Vagina (tissue), 2 donors: Measurements from ENCODE around the gene PTGES3L. TPM values are rescaled to one million over a fixed set of nuclear protein-coding genes. Genes with fewer than 3 reads are reported as not detected.
"Not testable (repeated sequence)": the region's sequence is repeated elsewhere in the genome, so short reads cannot be mapped to it uniquely, and the experiment has no call there.

Source experiments
- DNase-seq, 2 donors: peaks; one replicate each; pipeline ENCODE4 v3.0.0-alpha.2; 2017; ENCODE audit errors: extremely low spot score in 2 of 2
- H3K27ac ChIP-seq: fragments of 200-600 bp; sonication (generic); one replicate; pipeline ENCODE4 v1.5.1; 2019
- H3K27me3 ChIP-seq: fragments of 200-600 bp; sonication (generic); one replicate; pipeline ENCODE4 v1.5.1; 2019
- H3K36me3 ChIP-seq, 2 donors: fragments of 200-600 bp; sonication (generic); one replicate each; pipeline ENCODE4 v1.5.1; 2017 to 2019
- H3K4me1 ChIP-seq: fragments of 200-600 bp; sonication (generic); one replicate; pipeline ENCODE4 v1.5.1; 2019
- H3K4me3 ChIP-seq, 2 donors: fragments of 200-600 bp; sonication (generic); 1 replicate in 1 of 2; 2 replicates in 1 of 2; pipeline ENCODE4 v1.5.1; 2016 to 2019
- H3K9me3 ChIP-seq: fragments of 200-600 bp; sonication (generic); one replicate; pipeline ENCODE4 v1.5.1; 2019
- CTCF ChIP-seq, 3 experiments: fragments of 450-650 bp in 2 of 3; fragments of 200-600 bp in 1 of 3; sonication (generic) in 1 of 3; IDR thresholded peaks; one replicate each; pipeline ENCODE4 v1.5.1; 2017 to 2019; ENCODE audit warnings: antibody characterized with exemption in 3 of 3, mild to moderate bottlenecking in 2 of 3, moderate library complexity in 2 of 3
- POLR2A ChIP-seq, 2 donors: fragments of 450-650 bp; IDR thresholded peaks; one replicate each; pipeline ENCODE4 v1.6.1; 2017; ENCODE audit warnings: antibody characterized with exemption in 2 of 2, mild to moderate bottlenecking in 2 of 2, moderate library complexity in 2 of 2
- POLR2AphosphoS5 ChIP-seq, 2 donors: sonication (generic); formaldehyde crosslinking; IDR thresholded peaks; one replicate each; pipeline ENCODE4 v1.9.0; 2017; ENCODE audit warnings: antibody characterized with exemption in 2 of 2, mild to moderate bottlenecking in 2 of 2, low read depth in 1 of 2; ENCODE audit not compliant: insufficient read depth in 1 of 2
- intact Hi-C: fragments of 100-400 bp; cut with DNase I; formaldehyde crosslinking; loops from one replicate; pipeline ENCODE4 v1.15.1; 2023
- total RNA-seq: library from RNA; depleted of rRNA; stranded (reverse); fragments of >200 nt; gene quantifications from one replicate; pipeline ENCODE4 v1.2.3, GENCODE V29; 2016

Gene PTGES3L
- total RNA-seq, 1 donor from 2014 or later, result 1.5 TPM

- H3K4me1 ChIP-seq, result peaks cover 13% of the 10 kb centered on the region
- H3K27me3 ChIP-seq, result no peaks in the 10 kb centered on the region
- no peak overlapping the region for H3K27ac ChIP-seq
- TF ChIP-seq POLR2AphosphoS5 (IDR thresholded peaks at IDR 0.05; ENCODE audit: insufficient read depth in 1 of 2, low read depth in 1 of 2) (no peak), POLR2A (IDR thresholded peaks at IDR 0.05) (no peak), CTCF (IDR thresholded peaks at IDR 0.05) (no peak)
- intact Hi-C loops, result no loop called here
- no peak for DNase-seq
- H3K9me3 ChIP-seq, result no peaks in the 10 kb centered on the region
- no peak overlapping the region for H3K4me3 ChIP-seq
- H3K36me3 ChIP-seq, result no peaks in the 10 kb centered on the region
These were observed 50.4 kb downstream of the PTGES3L start for GRCh38 chr17:42929497-42929844.

GRCh38 chr17:42928714-42929496 is 51.0 kb downstream of the PTGES3L start:
- Histone ChIP-seq H3K27me3 (no peaks in the 10 kb centered on the region), H3K4me3 (no peak overlapping the region), H3K27ac (peak overlapping the region; percentile 70), H3K36me3 (no peaks in the 10 kb centered on the region), H3K4me1 (peaks cover 13% of the 10 kb centered on the region), H3K9me3 (no peaks in the 10 kb centered on the region)
- DNase-seq, result peak in 1 of 2 donors; percentile 87
- TF ChIP-seq POLR2AphosphoS5 (IDR thresholded peaks at IDR 0.05; ENCODE audit: insufficient read depth in 1 of 2, low read depth in 1 of 2), result peak in 1 of 2 donors; percentile 79
- TF ChIP-seq CTCF (IDR thresholded peaks at IDR 0.05), result peak; percentile 18 to 54 (median 25)
- no peak for TF ChIP-seq POLR2A (IDR thresholded peaks at IDR 0.05)
- intact Hi-C loops, result no loop called here

- TF ChIP-seq CTCF (IDR thresholded peaks at IDR 0.05) (no peak), POLR2AphosphoS5 (IDR thresholded peaks at IDR 0.05; ENCODE audit: insufficient read depth in 1 of 2, low read depth in 1 of 2) (no peak), POLR2A (IDR thresholded peaks at IDR 0.05) (no peak)
- Histone ChIP-seq H3K4me3 (no peak overlapping the region), H3K4me1 (peaks cover 13% of the 10 kb centered on the region), H3K27ac (no peak overlapping the region), H3K27me3 (no peaks in the 10 kb centered on the region), H3K9me3 (no peaks in the 10 kb centered on the region), H3K36me3 (no peaks in the 10 kb centered on the region)
- DNase-seq, result no peak
- intact Hi-C loops, result no loop called here
These were observed 55.0 kb downstream of the PTGES3L start for GRCh38 chr17:42924891-42925290.

- H3K27ac ChIP-seq, result peak overlapping the region; percentile 2
- H3K4me3 ChIP-seq, H3K9me3 ChIP-seq, H3K27me3 ChIP-seq, H3K4me1 ChIP-seq, intact Hi-C loops, H3K36me3 ChIP-seq, DNase-seq: not testable (repeated sequence)
These were observed 56.4 kb downstream of the PTGES3L start for GRCh38 chr17:42923472-42923871.

- Histone ChIP-seq H3K9me3 (no peaks in the 10 kb centered on the region), H3K4me3 (no peak overlapping the region), H3K4me1 (no peaks in the 10 kb centered on the region), H3K27me3 (no peaks in the 10 kb centered on the region), H3K27ac (peak overlapping the region; percentile 2), H3K36me3 (no peaks in the 10 kb centered on the region)
- TF ChIP-seq POLR2A (IDR thresholded peaks at IDR 0.05) (no peak), POLR2AphosphoS5 (IDR thresholded peaks at IDR 0.05; ENCODE audit: insufficient read depth in 1 of 2, low read depth in 1 of 2) (no peak), CTCF (IDR thresholded peaks at IDR 0.05) (no peak)
- intact Hi-C loops, result no loop called here
- DNase-seq, result no peak
These were observed 57.6 kb downstream of the PTGES3L start for GRCh38 chr17:42922294-42922693.
